A172 (cell line): ENCODE measurements around the gene PGLYRP2. TPM values are rescaled to one million over a fixed set of nuclear protein-coding genes. Genes with fewer than 3 reads are reported as not detected.

Source experiments
- DNase-seq: peaks from one replicate; pipeline ENCODE4 v3.0.0-alpha.2; 2015; ENCODE audit warnings: low spot score
- total RNA-seq: library from RNA; depleted of rRNA; stranded (reverse); fragments of >200 nt; shearing (Covaris generic); gene quantifications from 2 replicates; pipeline ENCODE4 v1.2.3, GENCODE V29; 2014

PGLYRP2 gene
- total RNA-seq, 1 experiment from 2014 or later = not detected

GRCh38 chr19:15439821-15440641 is 39.3 kb downstream of the PGLYRP2 start:
- no peak for DNase-seq

- DNase-seq = no peak
Observed at GRCh38 chr19:15439078-15439799, 40.1 kb downstream of the PGLYRP2 start.

DNA sequence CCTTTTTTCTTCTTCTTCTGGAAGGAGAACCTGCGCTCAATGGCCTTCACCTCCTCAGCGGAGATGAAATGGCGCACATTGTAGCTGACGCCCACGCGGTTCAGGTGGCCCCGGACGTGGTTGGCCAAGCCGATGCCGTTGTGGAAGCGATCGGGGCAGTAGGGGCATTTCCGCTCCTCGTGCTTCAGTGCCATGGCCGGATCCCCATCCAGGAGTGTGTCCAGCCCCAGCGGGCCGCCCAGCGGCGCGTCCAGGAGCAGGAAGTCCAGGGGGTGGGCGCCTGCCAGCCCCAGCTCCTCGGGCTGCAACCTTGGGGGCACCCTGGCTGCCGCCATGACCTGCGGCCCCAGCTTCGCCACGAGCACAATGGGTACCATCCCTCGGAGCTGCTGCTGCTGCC is 40.7 kb downstream of the PGLYRP2 start:
- DNase-seq = no peak

GRCh38 chr19:15438124-15438496 is 41.2 kb downstream of the PGLYRP2 start:
- DNase-seq = no peak

- no peak for DNase-seq
Observed at GRCh38 chr19:15437355-15438123, 41.8 kb downstream of the PGLYRP2 start.

DNA sequence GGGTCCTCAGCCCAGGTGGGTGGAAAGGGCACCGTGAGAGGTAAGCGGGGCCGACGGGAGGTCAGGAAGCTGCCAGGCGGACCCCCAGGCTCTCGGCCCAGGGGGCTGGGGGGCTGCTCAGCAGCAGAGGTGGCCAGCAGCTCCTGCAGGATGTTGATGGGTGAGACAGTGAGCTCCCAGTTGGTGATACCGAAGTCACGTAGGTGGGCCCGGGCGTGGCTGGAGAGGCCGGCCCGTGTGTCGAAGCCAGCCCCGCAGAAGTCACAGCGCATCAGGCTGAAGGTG is 42.5 kb downstream of the PGLYRP2 start:
- no peak for DNase-seq

DNA sequence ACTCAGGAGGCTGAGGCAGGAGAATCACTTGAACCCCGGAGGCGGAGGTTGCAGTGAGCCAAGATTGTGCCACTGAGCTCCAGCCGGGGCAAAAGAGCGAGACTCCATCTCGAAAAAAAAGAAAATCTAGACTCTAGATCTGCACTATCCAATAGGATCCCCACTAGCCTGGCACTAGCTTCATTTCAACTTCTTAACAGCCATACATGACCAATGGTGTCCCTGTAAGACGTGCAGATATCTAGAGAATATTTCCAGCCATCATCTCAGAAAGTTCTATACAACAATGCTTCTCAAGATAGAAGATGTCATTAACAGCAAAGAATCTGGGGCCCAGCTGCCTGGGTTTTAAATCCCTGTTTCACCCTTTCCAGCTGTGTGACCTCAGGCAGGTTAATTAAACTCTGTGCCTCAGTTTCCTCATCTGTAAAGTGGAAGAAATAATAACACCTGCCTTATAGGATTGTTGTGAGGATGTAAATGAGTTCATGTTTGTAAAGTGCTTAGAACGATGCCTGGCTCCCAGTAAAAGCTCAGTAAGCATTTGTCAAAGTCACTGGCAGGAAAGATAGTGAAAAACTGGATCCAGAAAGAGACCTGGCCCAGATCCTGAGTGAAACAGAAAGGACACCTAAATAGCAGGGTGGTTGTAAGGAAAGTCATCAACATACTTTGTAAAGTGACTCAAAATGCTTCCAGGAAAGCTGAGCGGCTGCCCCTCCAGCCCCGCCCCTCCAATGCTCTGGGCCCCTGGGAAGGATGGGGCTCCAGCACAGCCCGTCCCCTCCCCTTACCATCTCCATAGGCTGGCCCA is 43.1 kb downstream of the PGLYRP2 start:
- no peak for DNase-seq

DNA sequence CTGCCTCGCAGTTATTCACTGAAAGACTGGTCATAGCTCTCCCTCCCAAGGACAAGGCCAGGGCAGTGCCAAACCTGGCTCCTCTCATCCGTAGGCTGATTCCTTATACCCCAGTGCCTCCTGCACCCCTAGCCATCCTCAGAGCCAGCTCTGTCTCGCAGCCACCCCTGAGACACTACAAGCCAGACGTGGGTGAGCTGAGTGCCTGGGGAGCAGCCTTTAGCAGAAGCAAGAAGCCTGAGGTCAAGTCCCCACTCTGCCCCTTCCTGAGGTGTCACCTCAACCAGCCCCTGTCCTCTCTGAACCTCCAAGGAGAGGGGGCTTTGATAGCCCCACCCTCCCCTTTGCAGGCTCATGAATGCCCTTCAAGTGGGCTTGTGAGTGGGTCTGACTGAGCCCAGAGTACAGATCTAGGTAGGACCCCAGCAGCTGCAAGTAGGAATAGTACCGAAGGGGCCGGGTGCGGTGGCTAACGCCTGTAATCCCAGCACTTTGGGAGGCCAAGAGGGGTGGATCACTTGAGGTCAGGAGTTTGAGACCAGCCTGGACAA is 45.7 kb downstream of the PGLYRP2 start:
- no peak for DNase-seq

DNA sequence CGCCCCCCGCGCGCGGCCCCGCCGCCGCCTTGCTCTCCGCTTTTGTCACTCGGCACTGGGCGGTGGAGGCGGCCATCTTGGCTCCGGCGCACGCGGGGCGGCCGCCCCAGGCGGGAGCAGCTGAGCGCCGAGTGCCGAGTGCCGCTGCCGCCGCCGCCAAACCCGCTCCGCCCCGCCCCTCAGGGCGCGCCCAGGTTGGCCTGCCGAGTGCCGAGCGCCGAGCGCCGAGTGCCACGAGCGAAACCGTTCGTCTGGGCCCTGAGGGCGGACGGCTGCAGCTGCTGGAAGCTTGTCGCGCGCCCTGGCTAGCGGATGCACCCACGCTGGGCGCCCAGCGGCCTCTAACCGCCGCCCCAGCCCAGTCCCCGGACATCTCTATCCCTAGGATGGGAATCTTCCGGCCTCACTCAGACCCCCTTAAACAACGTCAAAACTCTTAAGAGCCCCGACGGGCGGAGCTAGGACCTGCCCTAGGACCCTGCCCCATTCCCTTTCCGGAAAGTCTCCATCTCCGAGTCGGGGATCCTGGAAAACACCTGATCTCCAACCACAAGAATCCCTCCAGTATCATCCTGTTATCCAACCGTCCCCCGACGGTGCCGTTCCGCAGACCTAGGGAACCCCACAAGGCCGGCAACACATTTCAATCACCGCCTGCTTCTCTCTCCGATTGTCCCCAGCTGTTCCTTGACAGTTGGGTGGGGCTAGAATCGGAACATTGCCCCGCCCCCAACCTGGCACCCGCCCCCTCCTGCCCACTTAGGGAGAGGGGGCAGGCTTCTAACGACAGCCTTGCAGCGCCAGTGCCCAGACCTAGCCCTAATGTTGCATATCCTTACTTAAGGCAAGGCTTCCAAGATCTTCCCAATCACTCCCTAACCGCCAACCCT is 46.4 kb downstream of the PGLYRP2 start:
- peak; percentile 74 for DNase-seq

- DNase-seq = no peak
Observed at GRCh38 chr19:15432018-15432494, 47.2 kb downstream of the PGLYRP2 start.

DNA sequence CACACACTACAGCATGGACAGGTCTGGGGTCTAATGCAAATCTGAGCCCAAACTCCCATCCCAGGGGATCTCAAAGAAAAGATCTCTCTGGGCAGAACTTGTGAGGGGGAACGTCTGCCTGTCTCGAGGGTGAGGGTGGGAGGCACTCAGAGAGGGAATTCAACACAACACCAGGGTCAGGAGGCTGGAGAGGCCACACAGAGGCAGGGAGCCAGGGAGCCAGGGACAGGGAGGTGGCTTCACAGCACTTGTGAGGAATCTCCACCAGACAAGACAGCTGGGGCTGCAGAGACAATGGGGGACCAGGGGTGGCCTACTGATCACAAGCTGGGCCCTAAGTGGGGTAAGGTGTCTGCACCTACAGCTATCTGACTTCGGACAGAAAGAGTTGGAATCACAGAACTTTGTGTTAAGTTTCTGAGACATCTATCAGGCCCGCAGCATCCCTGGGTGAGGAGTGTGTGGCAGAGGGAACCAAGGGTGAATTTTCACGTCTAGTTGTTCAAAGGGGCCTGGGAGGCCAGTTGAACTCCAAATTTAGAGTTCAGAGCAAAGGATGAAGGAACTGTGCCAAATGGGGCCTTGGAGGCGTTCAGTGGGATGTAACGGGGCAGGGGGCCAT is 47.8 kb downstream of the PGLYRP2 start:
- DNase-seq = no peak

DNA sequence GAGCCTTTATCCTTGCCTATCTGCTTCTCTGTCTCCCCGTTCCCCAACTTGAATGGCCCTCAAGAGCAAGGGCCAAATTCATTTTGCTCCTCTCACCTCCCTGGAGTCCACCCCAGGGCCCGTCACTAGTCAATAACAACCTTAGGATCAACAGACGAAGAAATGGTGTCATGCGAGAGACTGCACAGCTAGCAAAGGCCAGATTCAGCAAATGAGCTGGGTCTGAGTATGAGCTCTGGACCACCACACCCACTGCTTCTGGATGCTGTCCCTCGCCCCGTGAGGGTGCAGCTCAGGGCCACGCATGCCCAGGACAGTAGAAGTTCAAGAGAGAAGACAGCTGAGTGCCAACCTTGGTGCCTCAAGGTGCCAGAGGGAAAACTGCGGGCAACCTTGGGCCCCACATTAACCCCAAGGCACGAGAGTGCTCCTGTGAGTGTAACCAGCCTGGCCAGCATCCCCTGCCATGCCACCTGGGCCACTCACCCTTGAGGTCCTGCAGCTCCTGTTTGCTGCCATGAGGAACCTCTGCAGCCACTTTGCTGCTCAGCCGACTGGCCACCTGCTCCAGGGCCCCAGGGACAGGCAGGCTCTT is 48.7 kb downstream of the PGLYRP2 start:
- DNase-seq = no peak

- no peak for DNase-seq
Observed at GRCh38 chr19:15429825-15430467, 49.4 kb downstream of the PGLYRP2 start.

DNA sequence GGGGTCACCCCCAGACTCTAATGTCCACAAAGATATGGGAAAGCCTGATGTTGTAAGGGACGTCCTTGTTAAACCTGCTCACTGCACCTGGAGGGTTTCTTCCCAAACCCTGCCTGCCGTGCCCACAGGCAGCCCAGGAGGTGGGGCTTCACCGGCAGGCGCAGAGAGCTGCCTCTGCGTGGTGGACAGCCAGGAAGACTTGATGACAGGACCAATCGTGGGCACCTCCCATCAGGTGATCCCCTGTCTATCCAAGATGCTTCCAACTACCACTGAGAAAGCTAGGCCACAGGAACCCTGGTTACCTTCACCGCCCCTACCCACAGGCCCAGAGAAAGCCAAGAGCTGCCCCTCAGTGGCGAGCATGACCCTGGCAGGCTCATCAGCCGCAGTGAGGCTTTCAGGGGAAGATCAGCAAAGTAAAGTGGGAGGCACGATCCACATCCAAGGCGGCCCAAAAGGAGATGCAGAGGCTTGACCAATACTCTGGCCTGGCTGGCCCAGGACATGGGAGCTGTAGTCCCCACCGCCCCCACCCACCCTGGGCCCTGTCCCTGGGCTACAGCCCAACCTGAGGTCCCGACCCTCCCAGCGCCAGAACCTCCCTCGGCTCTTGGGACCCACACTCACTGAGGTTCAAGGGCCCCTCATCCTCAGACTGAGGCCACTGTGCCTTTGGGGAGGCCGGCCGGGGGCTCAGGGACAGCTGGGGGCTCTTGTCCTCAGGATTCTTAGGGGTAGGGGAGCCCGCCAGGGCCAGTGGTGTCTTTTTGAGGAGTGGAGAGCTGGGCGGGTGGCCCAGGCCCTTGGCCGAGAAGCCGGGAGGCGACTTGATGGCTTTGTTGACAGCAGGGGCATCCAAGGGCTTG is 50.1 kb downstream of the PGLYRP2 start:
- DNase-seq = no peak

DNA sequence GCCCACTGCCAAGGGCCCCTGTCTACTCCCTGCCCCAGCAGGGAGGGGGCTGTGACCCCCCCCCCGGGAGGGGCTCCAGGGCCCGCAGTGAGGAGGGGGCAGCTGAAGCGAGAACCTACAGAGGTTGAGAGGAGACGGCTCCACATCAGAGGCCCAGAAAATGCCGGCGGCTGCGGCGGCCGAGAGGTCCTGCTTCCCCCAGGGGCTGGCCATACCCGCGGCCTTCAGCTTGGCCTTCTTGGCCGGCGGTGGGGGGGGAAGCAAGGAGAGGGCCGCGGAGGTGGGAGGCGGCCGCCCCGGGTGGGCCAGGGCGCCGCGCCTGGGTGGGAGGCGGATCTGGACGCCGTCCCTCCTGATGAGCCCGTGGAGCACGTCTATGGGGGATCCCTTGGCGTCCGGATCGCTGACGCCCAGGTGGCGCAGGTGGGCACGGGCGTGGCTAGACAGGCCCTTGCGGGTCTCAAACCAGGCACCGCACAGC is 51.3 kb downstream of the PGLYRP2 start:
- no peak for DNase-seq

GRCh38 chr19:15427350-15427700 is 52.0 kb downstream of the PGLYRP2 start:
- no peak for DNase-seq

DNA sequence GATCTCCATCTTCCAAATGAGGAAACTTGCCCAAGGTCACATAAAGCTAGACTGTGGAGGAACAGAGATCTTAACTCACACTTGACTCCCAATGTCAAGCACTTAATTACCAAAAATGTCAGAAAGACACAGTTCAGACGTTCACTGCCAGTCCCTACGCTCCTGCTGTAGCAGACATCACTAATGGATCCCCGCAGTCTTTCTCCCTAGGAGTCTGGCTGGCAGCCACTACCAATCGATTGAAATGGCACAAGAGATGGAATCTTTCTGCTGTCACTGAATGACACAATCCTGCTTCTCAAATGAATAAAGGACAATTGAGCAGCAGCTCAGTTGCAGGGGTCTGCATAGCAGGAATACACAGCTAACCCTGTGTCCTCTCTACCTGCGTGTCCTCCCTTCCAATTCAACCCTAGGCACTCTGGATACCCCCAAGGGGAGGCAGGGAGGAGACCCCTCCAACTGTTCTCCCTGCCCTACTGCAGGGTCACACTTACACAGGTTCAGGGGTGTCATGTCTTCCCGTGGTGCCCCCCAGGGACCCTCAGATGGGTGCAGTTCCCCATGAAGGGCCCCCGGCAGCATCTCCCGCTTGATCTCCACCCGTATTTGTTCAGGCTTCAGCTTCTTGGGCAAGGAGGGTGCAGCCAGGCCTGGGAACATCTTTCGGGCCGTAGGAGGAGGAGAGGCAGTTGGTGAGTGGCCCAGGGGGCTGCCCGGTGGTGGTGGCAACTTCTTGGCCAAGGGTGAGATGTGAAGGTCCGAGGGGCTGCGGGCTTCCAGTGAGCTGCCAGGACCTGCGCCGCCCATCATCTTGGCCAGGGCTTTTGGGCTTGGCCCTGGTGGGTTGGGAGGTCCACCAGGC is 52.6 kb downstream of the PGLYRP2 start:
- no peak for DNase-seq
